GM12865 (cell line): Measurements from ENCODE around the gene LZTR1.
"Not testable (repeated sequence)": the region's sequence is repeated elsewhere in the genome, so short reads cannot be mapped to it uniquely, and the experiment has no call there.

ENCODE experiments used
- DNase-seq: peaks from one replicate; pipeline ENCODE4 v3.0.0; 2010; ENCODE audit warnings: low read depth
- H3K4me3 ChIP-seq: 2 replicates; pipeline ENCODE4 v1.5.1; 2011; ENCODE audit warnings: mild to moderate bottlenecking, low read depth, low read length, control low read depth
- CTCF ChIP-seq: IDR thresholded peaks from 2 replicates; pipeline ENCODE4 v1.5.1; 2011; ENCODE audit warnings: low read length, control low read depth, low read depth, inconsistent platforms; ENCODE audit not compliant: insufficient read depth; ENCODE audit errors: missing control alignments

LZTR1 gene

GRCh38 chr22:20940186-20940651, 41.9 kb upstream of the LZTR1 start:
- no peak for TF ChIP-seq CTCF
- no peak for DNase-seq
- no peak overlapping the region for H3K4me3 ChIP-seq

GRCh38 chr22:20940904-20941385, 41.2 kb upstream of the LZTR1 start:
- no peak overlapping the region for H3K4me3 ChIP-seq
- no peak for TF ChIP-seq CTCF
- no peak for DNase-seq

- H3K4me3 ChIP-seq, DNase-seq: not testable (repeated sequence)
These were observed 39.7 kb upstream of the LZTR1 start for GRCh38 chr22:20942203-20942902.

- DNase-seq = no peak
- H3K4me3 ChIP-seq = no peak overlapping the region
- no peak for TF ChIP-seq CTCF
These were observed 38.8 kb upstream of the LZTR1 start for GRCh38 chr22:20943104-20943933.

GRCh38 chr22:20944042-20944441, 38.1 kb upstream of the LZTR1 start:
- TF ChIP-seq CTCF = no peak
- no peak overlapping the region for H3K4me3 ChIP-seq
- DNase-seq = no peak

- no peak overlapping the region for H3K4me3 ChIP-seq
- no peak for TF ChIP-seq CTCF
- no peak for DNase-seq
These were observed 36.5 kb upstream of the LZTR1 start for GRCh38 chr22:20945578-20945934.
